ENCODE results near the gene PROKR1. TPM values are rescaled to one million over a fixed set of nuclear protein-coding genes. Genes with fewer than 3 reads are reported as not detected.

PROKR1 gene
- polyA plus RNA-seq, 1 donor from 2014 or later, result 0.06 TPM

GRCh38 chr2:68671961-68672360, 28.6 kb downstream of the PROKR1 start:
- H4K20me1 ChIP-seq (ENCODE audit: insufficient read depth), result no peaks in the 10 kb centered on the region
- no peaks in the 10 kb centered on the region for H3K9me2 ChIP-seq (ENCODE audit: insufficient read depth, low read length)
- H3K79me2 ChIP-seq (replicated peaks; ENCODE audit: insufficient read depth, low read length), result no peaks in the 10 kb centered on the region
- H3K27me3 ChIP-seq (ENCODE audit: insufficient read depth, low read depth, low read length), result no peaks in the 10 kb centered on the region
- no peaks in the 10 kb centered on the region for H3K36me3 ChIP-seq (ENCODE audit: insufficient read depth, low read length)
- no peak overlapping the region for H3K4me3 ChIP-seq (ENCODE audit: low read length)
- H3K27ac ChIP-seq (ENCODE audit: low read length), result no peak overlapping the region
- H3K9ac ChIP-seq (ENCODE audit: low read length), result no peak overlapping the region
- TF ChIP-seq SMC3 (conservative IDR thresholded peaks at IDR 0.05; ENCODE audit: poor library complexity) (no peak), TAF1 (IDR thresholded peaks at IDR 0.05; ENCODE audit: low read depth) (no peak), POLR2AphosphoS5 (IDR thresholded peaks at IDR 0.05) (no peak), CTCF (IDR thresholded peaks at IDR 0.05; ENCODE audit: poor library complexity, severe bottlenecking) (no peak), RAD21 (conservative IDR thresholded peaks at IDR 0.05) (no peak), EP300 (conservative IDR thresholded peaks at IDR 0.05; ENCODE audit: poor library complexity, severe bottlenecking) (no peak), EZH2 (IDR thresholded peaks at IDR 0.05; ENCODE audit: borderline replicate concordance, insufficient read depth, low read length, poor library complexity, severe bottlenecking) (no peak), REST (IDR thresholded peaks at IDR 0.05; ENCODE audit: borderline replicate concordance) (no peak), MXI1 (conservative IDR thresholded peaks at IDR 0.05; ENCODE audit: poor library complexity, severe bottlenecking) (no peak)
- H3F3A ChIP-seq (ENCODE audit: insufficient read depth, low read length, poor library complexity, severe bottlenecking), result no peaks in the 10 kb centered on the region
- H2AFZ ChIP-seq (ENCODE audit: low read depth, low read length), result no peak overlapping the region
- H3K4me2 ChIP-seq (ENCODE audit: low read length), result no peak overlapping the region
- H3K9me3 ChIP-seq (ENCODE audit: low read length), result no peaks in the 10 kb centered on the region

GRCh38 chr2:68673631-68674030, 30.3 kb downstream of the PROKR1 start:
- TF ChIP-seq POLR2AphosphoS5 (IDR thresholded peaks at IDR 0.05), result no peak
- TF ChIP-seq REST (IDR thresholded peaks at IDR 0.05; ENCODE audit: borderline replicate concordance), result no peak
- no peak for TF ChIP-seq EP300 (conservative IDR thresholded peaks at IDR 0.05; ENCODE audit: poor library complexity, severe bottlenecking)
- no peak for TF ChIP-seq RAD21 (conservative IDR thresholded peaks at IDR 0.05)
- TF ChIP-seq TAF1 (IDR thresholded peaks at IDR 0.05; ENCODE audit: low read depth), result no peak
- no peak for TF ChIP-seq CTCF (IDR thresholded peaks at IDR 0.05; ENCODE audit: poor library complexity, severe bottlenecking)
- no peak for TF ChIP-seq MXI1 (conservative IDR thresholded peaks at IDR 0.05; ENCODE audit: poor library complexity, severe bottlenecking)
- TF ChIP-seq SMC3 (conservative IDR thresholded peaks at IDR 0.05; ENCODE audit: poor library complexity), result no peak
- TF ChIP-seq EZH2 (IDR thresholded peaks at IDR 0.05; ENCODE audit: borderline replicate concordance, insufficient read depth, low read length, poor library complexity, severe bottlenecking), result no peak
- no peak overlapping the region for H3K9ac ChIP-seq (ENCODE audit: low read length)
- no peaks in the 10 kb centered on the region for H3K36me3 ChIP-seq (ENCODE audit: insufficient read depth, low read length)

More at GRCh38 chr2:68673631-68674030, 30.3 kb downstream of the PROKR1 start:
- no peaks in the 10 kb centered on the region for H3K27me3 ChIP-seq (ENCODE audit: insufficient read depth, low read depth, low read length)
- H3F3A ChIP-seq (ENCODE audit: insufficient read depth, low read length, poor library complexity, severe bottlenecking), result no peaks in the 10 kb centered on the region
- H3K27ac ChIP-seq (ENCODE audit: low read length), result no peak overlapping the region
- H2AFZ ChIP-seq (ENCODE audit: low read depth, low read length), result no peak overlapping the region
- no peaks in the 10 kb centered on the region for H3K9me2 ChIP-seq (ENCODE audit: insufficient read depth, low read length)
- no peaks in the 10 kb centered on the region for H3K9me3 ChIP-seq (ENCODE audit: low read length)
- H3K4me2 ChIP-seq (ENCODE audit: low read length), result no peak overlapping the region
- H3K4me3 ChIP-seq (ENCODE audit: low read length), result no peak overlapping the region
- H4K20me1 ChIP-seq (ENCODE audit: insufficient read depth), result no peaks in the 10 kb centered on the region
- H3K79me2 ChIP-seq (replicated peaks; ENCODE audit: insufficient read depth, low read length), result no peaks in the 10 kb centered on the region

Measured in neural cell (in vitro differentiated cells).